ENCODE results near the gene PRDM16.

PRDM16 gene

GRCh38 chr1:3070309-3070643 lies 1.3 kb downstream of the PRDM16 start:
- no peak for DNase-seq

DNA sequence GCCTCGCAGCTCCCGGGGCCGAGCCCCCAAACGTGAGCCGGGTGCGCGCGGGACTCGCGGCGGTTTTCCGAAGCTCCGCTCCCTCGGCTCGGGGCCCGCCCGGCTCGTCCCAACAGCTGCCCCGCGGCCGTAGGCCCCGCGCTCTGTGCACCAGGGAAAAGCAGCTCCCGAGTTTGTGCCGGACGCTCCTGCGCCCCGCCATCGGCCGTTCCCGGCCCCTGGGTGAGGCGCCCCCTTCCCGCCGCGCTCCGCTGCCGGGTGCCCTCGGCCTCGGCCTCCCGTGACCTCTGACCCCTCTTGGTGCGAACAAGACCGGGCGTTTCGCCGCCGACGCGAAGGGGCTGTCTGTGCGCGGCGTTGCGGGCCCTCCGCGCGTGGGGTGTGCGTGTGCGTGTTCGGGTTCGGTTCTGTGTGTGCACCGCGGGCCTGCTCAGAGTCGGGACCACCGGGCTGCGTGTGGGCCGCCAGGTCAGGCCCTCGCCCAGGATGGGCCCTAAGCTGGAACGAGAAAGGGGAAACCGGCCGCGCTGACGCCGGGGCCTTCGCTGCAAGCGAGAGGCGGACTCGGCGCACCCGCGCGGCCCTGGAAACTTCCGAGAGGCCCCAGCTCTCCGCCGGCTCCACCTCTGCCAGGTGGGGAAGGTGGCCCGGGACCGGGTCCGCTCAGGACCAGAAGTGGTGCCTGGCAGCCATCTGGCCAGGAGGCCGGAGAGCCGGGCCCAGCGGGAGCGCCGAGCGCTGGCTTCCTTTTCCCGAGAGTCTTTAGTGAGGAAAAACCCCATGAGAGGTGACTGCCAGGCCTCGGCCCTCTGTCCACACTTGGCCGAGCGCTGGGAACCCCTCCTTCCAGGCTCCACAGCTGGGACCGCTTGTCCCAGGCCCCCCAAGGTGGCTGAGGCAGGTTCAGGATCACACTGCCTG lies 1.9 kb downstream of the PRDM16 start:
- DNase-seq, result no peak

- DNase-seq, result no peak
These were observed 2.8 kb downstream of the PRDM16 start for GRCh38 chr1:3071565-3072390.

DNA sequence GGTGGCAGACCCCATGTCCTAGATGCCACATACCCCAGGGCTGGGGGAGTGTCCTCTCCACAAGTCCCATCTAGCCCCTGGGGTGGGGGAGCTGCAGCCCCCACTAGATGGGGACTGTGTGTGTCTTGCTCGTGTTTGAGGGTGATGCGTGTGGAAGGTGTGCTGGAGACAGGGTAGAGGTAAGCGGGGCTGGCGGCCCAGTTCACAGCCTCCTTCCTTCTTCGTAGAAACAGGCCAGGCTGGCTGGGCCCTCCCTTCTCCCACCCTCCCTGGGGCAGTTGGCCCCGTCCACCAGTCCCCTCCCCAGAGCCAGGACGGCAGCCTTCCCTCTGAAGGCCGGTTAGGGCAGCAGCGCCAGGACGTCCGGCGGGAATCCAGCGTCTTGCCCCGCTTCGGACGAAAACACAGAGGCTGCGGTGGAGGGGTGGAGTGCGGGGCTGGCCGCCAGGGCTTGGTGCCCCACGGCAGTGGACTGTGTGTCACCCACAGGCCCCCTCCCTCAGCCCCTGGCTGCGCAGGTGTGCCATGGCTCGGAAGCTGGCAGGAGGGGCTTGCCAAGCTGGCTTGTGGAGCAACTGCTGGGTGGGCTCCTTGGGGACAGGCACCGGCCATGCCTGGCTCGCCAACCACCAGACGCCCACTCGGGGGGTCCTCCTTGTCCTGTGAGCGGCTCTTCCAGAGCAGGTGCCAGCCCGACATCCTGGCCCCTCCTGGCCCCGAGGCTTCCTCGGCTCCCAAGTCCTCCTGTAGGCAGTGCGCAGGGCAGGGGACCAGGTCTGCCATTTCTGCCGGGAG lies 3.6 kb downstream of the PRDM16 start:
- peak in 1 of 14 donors; percentile 42 for DNase-seq

- no peak for DNase-seq
These were observed 4.1 kb downstream of the PRDM16 start for GRCh38 chr1:3073186-3073488.

DNA sequence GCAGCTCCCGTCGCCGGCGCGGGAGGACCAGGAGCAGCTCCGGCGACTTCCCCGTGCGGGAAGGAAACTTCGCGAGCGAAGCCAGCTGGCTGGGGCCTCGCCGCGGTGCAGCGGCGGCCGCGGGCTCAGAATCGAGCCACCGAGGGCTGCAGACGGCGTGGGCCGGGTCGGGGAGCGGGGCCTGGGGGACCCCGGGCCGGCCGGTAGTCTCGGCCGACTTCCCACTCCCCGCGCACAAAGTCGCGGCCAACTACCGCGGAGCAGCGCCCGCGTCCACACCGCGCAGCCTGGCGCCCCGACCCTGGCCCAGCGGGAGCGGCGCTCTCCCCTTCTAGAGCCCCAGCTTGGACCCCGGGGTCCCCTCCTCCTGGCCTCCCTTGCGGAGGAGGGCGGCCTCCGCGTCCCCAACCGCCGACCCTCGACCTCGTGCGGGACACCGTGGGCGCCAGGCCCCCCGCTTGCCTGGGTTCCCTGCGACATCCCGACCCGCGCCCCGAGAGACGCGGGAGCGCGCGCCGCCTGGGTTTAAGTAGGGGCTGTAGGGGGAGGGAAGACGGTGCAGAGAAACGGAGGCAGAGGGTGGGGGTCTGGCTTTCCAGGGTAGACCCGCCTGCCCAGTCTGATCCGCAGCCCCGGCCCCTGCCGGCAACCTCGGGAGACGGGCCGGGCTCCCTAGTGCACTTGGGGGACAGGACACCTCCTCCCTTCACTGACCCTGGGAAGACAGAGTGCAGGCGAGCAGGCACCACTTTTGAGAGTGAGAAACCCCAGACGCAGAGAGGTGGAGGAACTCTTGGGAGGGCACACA lies 4.7 kb downstream of the PRDM16 start:
- no peak for DNase-seq

GRCh38 chr1:3074297-3074741 lies 5.3 kb downstream of the PRDM16 start:
- no peak for DNase-seq

DNA sequence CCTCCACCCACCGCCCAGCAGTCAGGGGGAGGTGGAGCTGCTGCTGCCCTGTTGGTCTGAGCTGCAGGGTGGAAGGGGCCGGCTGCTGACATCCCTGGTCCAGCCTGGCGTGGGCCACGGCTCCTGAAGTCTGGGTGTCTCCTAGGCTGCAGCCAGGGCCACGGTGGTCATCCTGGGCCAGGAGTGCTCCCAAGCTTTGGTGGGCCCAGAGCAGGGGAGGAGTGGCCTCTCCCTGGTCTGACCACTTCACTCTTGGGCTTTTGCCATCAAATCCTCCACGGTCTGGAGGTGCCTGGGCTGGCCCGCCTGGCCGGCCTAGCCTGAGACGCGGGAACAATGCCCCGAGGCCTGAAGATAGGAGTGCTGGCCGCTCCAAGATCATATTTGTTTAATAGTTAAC lies 5.8 kb downstream of the PRDM16 start:
- DNase-seq, result no peak

DNA sequence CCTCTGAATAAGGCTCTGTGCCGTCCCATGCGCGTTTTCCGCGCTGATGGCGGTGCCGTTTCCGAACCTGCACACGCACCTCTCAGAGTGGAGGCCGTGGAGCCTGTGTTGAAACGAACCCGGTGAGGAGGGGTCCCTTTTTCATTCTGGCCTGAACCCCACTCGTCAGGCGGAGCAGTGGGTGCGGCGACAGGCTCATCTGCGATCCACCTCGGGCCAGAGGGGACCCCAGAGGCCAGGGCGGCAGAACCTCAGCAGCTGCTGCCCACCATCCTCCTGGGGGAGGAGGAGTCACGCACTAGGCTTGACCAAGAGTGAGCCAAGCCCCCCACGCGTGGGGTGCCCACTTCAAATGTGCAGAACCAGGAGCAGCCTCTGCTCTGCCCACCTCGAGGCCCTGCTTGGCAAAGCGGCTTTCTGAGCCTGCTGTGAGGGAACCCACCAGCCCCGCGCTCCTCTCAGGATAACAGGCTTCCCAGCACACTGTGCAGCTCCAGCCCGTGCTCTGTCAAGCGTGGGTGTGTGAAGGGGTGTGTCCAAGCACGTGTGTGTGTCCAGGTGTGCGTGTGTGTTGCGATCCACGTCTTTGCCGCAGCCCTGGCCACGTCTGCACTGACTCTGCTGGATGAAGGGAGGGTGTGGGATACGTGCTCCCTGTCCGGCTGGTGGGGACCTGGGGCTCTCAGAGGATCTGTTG lies 6.8 kb downstream of the PRDM16 start:
- no peak for DNase-seq

DNA sequence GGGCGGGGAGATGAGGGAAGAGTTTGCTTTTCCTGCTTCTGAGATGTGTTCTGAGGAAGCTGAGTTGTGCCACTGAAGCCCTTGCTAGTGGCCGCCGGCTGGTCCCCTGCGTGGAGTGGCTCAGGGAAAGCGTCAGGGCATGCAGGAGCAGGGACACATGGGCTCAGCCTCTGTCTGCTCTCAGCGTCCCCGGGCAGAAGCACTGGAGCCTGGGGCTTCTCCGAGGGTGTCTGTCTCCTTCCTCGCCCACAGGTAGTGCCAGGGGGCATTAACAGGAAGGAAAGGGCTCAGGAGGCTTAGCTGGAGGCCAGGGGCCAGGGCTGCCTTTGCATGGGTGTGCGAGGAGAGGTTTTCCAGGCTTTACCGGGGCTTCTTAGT lies 7.3 kb downstream of the PRDM16 start:
- no peak for DNase-seq

- DNase-seq, result no peak
These were observed 8.1 kb downstream of the PRDM16 start for GRCh38 chr1:3077081-3077480.

- no peak for DNase-seq
These were observed 8.6 kb downstream of the PRDM16 start for GRCh38 chr1:3077561-3077960.

DNA sequence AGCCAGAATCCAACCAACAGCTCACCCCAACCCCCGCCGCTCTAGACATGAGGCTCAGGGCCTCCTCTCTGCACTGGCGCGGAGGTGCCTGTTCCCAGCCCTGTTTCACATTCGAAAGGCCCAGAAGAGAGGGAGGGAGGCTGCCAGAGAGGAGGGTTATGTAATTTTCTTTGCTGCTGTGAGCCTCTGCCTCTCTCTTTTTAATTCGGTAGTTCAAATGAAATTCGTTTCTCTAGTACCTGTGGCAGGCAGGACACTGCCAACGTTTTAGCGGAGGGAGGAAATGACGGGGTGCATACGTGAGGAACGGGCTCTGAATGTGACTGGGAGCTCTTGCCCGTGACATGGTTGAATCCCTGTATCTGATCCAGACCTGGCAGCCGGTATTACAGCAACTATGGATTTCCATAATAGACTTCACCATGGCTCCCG lies 9.4 kb downstream of the PRDM16 start:
- DNase-seq, result peak in 3 of 14 donors; percentile 12 to 20 (median 20)

GRCh38 chr1:3078871-3079270 lies 9.9 kb downstream of the PRDM16 start:
- no peak for DNase-seq

- no peak for DNase-seq
These were observed 10.5 kb downstream of the PRDM16 start for GRCh38 chr1:3079381-3080052.

GRCh38 chr1:3080053-3080955 lies 11.3 kb downstream of the PRDM16 start:
- DNase-seq, result no peak

GRCh38 chr1:3081171-3081683 lies 12.2 kb downstream of the PRDM16 start:
- no peak for DNase-seq

GRCh38 chr1:3082051-3082450 lies 13.0 kb downstream of the PRDM16 start:
- no peak for DNase-seq

All from C1 segment of cervical spinal cord (tissue), 14 donors.